Measurements from ENCODE around the gene GLP2R.

Gene GLP2R

DNA sequence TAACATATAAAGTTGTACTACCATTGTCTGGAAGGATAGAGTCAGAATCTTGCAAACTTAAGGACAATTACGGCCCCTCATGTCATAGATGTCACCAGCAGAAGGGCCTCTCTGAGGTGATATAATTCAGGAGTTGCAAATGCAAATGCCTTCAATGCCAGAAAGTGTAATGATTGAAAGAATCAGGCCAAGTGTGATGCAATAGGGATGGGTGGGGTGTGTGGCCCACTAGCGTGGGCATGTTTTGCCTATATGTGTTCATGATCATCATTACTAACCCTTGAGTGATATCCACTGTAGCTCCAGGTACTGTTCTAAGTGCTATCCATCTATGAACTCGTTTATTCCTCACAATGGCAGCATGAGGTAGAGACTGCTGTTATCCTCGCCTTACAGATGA, 35.4 kb upstream of the GLP2R start:
- TF ChIP-seq, protein P1, sequence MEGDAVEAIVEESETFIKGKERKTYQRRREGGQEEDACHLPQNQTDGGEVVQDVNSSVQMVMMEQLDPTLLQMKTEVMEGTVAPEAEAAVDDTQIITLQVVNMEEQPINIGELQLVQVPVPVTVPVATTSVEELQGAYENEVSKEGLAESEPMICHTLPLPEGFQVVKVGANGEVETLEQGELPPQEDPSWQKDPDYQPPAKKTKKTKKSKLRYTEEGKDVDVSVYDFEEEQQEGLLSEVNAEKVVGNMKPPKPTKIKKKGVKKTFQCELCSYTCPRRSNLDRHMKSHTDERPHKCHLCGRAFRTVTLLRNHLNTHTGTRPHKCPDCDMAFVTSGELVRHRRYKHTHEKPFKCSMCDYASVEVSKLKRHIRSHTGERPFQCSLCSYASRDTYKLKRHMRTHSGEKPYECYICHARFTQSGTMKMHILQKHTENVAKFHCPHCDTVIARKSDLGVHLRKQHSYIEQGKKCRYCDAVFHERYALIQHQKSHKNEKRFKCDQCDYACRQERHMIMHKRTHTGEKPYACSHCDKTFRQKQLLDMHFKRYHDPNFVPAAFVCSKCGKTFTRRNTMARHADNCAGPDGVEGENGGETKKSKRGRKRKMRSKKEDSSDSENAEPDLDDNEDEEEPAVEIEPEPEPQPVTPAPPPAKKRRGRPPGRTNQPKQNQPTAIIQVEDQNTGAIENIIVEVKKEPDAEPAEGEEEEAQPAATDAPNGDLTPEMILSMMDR (IDR thresholded peaks at IDR 0.05; ENCODE audit: control insufficient read depth, extremely low read depth, insufficient read depth): no peak
- no peak for DNase-seq (ENCODE audit: low read depth)

DNA sequence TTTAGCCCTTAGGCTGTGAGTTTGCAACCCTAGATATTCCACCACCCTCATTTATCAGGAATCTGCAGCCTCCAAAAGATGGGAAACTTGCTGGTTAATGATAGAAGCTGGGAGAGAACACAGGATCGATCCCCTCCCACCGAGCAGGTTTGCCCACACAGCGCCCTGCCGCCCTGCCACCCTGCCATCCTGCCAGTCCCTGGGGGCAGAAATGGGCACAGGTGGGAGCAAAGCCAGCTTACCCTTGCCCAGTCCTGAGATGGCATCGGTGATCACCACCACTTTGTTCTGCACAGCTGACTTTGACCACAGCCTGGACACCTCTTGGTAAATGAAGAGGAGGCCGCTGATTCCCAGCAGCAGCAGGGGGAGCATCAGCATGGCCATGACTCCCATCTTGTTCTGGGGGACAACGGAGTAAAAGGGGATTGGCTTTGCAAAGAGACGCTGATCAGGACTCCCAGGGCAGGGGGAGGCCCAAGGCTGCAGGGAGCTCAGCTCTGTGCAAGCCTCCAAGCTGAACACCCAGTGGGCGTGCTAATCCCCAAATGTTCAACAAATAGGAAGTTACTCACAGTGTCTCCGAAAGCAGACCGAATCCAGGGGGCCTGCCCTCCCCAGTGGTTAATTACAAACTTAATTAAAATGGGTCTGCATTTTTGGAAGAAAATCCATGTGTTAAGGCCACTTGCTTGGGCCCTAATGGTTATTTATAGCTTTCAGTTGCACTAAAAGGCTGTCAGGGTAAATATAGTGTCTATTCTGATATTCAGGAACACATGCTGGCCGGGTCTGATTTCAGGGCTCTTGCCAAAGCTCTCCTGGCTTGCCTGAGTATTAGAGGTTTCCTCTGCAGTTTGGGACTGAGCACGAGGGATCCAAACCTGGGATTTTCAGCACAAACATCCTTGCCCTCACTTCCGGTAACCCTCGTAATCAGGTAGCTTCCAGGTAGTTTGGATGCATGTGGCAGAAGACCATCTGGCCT, 34.5 kb upstream of the GLP2R start, which contains the start of gene DHRS7C:
DHRS7C (minus strand) TSS at position 704 of the 988 bp plus-strand sequence; CDS start at position 396, 308 bp downstream.
- DNase-seq (ENCODE audit: low read depth): no peak
- TF ChIP-seq, protein P1 (IDR thresholded peaks at IDR 0.05; ENCODE audit: control insufficient read depth, extremely low read depth, insufficient read depth): no peak
- no peak within 1 kb of the TSS for H3K4me3 ChIP-seq (ENCODE audit: low read depth, low read length)

More for the DNA sequence above, 35.4 kb upstream of the GLP2R start:
- H3K4me3 ChIP-seq (ENCODE audit: low read depth, low read length): no peak overlapping the region

DNA sequence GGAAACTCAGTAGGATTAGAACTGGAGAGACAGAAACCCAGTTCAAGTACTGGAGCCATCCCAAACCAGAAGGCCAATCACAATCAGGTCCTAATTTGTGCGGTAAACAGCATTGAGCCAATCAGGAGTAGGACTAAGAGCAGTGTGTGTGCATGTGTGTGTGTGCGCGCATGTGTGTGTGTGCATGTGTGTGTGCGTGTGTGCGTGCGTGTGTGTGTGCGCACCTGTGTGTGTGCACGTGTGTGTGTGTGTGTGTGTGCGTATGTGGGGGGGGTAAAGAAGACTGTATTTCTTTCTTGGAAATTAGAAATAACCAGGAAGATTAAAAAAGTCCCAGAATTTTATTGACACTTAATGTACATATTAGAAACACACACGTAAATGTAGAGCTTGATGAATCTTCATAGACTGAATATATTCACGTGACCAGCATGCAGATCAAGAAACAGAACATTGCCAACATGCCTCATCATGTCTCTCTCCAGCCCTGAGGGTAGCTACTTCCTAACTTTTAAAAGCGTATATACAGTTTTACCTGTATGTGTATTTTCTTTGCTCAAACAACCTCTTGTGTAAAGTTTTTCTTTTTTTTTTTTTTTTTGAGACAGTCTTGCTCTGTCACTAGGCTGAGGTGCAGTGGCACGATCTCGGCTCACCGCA, 33.4 kb upstream of the GLP2R start:
- no peak for DNase-seq (ENCODE audit: low read depth)
- no peak overlapping the region for H3K4me3 ChIP-seq (ENCODE audit: low read depth, low read length)
- TF ChIP-seq, protein P1 (IDR thresholded peaks at IDR 0.05; ENCODE audit: control insufficient read depth, extremely low read depth, insufficient read depth): no peak

DNA sequence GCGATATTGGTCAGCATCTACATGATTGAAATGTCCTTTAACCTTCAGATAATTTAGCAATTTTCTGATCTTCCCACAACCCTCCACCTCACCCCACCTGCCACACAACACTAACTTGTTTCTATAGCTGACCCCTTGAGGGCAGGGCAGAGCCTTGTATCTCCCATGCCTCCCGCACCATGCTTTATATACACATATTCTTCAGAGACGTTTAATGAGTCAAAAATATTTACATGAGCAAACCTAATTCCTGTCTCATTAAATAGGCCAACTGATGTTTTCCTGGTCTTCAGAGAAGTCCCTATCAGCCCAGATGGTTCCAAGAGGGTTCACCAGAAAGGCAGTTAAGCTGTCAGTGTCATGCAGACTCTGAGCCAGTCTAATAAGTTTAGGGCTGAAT, 27.7 kb upstream of the GLP2R start:
- H3K4me3 ChIP-seq (ENCODE audit: low read depth, low read length): no peak overlapping the region
- TF ChIP-seq, protein P1 (IDR thresholded peaks at IDR 0.05; ENCODE audit: control insufficient read depth, extremely low read depth, insufficient read depth): no peak
- no peak for DNase-seq (ENCODE audit: low read depth)

GRCh38 chr17:9798724-9799123, 27.0 kb upstream of the GLP2R start:
- DNase-seq (ENCODE audit: low read depth): peak; percentile 45

GRCh38 chr17:9801505-9801904, 24.2 kb upstream of the GLP2R start:
- no peak overlapping the region for H3K4me3 ChIP-seq (ENCODE audit: low read depth, low read length)
- DNase-seq (ENCODE audit: low read depth): no peak
- TF ChIP-seq, protein P1 (IDR thresholded peaks at IDR 0.05; ENCODE audit: control insufficient read depth, extremely low read depth, insufficient read depth): no peak

More at GRCh38 chr17:9798724-9799123, 27.0 kb upstream of the GLP2R start:
- no peak overlapping the region for H3K4me3 ChIP-seq (ENCODE audit: low read depth, low read length)
- TF ChIP-seq, protein P1 (IDR thresholded peaks at IDR 0.05; ENCODE audit: control insufficient read depth, extremely low read depth, insufficient read depth): no peak

Data from LNCaP clone FGC (cell line).